ENCODE measurements around the gene MAP3K2.

GRCh38 chr2:127386764-127387654, 766 bp downstream of the MAP3K2 start:
- TF ChIP-seq POLR2AphosphoS5 (IDR thresholded peaks at IDR 0.05; ENCODE audit: low read depth, low read length) (no peak), SIN3A (IDR thresholded peaks at IDR 0.05; ENCODE audit: borderline replicate concordance, insufficient read depth, low read length) (peak; percentile 58; the same call in 1 of the 2 replicates)
